ENCODE measurements around the gene SZRD1.

- TF ChIP-seq, protein P1, sequence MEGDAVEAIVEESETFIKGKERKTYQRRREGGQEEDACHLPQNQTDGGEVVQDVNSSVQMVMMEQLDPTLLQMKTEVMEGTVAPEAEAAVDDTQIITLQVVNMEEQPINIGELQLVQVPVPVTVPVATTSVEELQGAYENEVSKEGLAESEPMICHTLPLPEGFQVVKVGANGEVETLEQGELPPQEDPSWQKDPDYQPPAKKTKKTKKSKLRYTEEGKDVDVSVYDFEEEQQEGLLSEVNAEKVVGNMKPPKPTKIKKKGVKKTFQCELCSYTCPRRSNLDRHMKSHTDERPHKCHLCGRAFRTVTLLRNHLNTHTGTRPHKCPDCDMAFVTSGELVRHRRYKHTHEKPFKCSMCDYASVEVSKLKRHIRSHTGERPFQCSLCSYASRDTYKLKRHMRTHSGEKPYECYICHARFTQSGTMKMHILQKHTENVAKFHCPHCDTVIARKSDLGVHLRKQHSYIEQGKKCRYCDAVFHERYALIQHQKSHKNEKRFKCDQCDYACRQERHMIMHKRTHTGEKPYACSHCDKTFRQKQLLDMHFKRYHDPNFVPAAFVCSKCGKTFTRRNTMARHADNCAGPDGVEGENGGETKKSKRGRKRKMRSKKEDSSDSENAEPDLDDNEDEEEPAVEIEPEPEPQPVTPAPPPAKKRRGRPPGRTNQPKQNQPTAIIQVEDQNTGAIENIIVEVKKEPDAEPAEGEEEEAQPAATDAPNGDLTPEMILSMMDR (IDR thresholded peaks at IDR 0.05): no peak
- no peak for TF ChIP-seq POLR2A (IDR thresholded peaks at IDR 0.05)
- no peak for TF ChIP-seq EP300 (IDR thresholded peaks at IDR 0.05)
- TF ChIP-seq POLR2AphosphoS5 (IDR thresholded peaks at IDR 0.05): peak in 1 of 3 donors; percentile 8
Observed at GRCh38 chr1:16324456-16324890, 42.6 kb upstream of the SZRD1 start.
